Activated naive CD8-positive, alpha-beta T cell (primary cell): Measurements from ENCODE around the gene CRKL.
"Not testable (repeated sequence)": the region's sequence is repeated elsewhere in the genome, so short reads cannot be mapped to it uniquely, and the experiment has no call there.

Source experiments
- H3K27ac Mint-ChIP-seq: one replicate; pipeline ENCODE4 v1.8.0; 2021; ENCODE audit warnings: mixed read lengths
- H3K27me3 Mint-ChIP-seq: one replicate; pipeline ENCODE4 v1.8.0; 2021; ENCODE audit warnings: mixed read lengths
- H3K36me3 Mint-ChIP-seq: one replicate; pipeline ENCODE4 v1.8.0; 2021; ENCODE audit warnings: mixed read lengths
- H3K4me1 Mint-ChIP-seq: one replicate; pipeline ENCODE4 v1.8.0; 2021; ENCODE audit warnings: low read depth, mixed read lengths
- H3K4me3 Mint-ChIP-seq: one replicate; pipeline ENCODE4 v1.8.0; 2021; ENCODE audit warnings: mild to moderate bottlenecking, mixed read lengths
- H3K9me3 Mint-ChIP-seq: one replicate; pipeline ENCODE4 v1.8.0; 2021; ENCODE audit warnings: low read depth, mixed read lengths

CRKL gene

GRCh38 chr22:20937794-20938671 lies 20.8 kb downstream of the CRKL start:
- Mint-ChIP-seq H3K27ac (no peak overlapping the region), H3K4me1 (peaks cover 83% of the 10 kb centered on the region), H3K9me3 (no peaks in the 10 kb centered on the region), H3K4me3 (peak overlapping the region; percentile 70), H3K36me3 (peaks cover 2% of the 10 kb centered on the region), H3K27me3 (no peaks in the 10 kb centered on the region)

GRCh38 chr22:20939457-20940185 lies 22.4 kb downstream of the CRKL start:
- H3K9me3 Mint-ChIP-seq, H3K27ac Mint-ChIP-seq, H3K27me3 Mint-ChIP-seq, H3K36me3 Mint-ChIP-seq: not testable (repeated sequence)
- peaks cover 81% of the 10 kb centered on the region for H3K4me1 Mint-ChIP-seq
- H3K4me3 Mint-ChIP-seq = peak overlapping the region; percentile 22

- Mint-ChIP-seq H3K4me3 (peak overlapping the region; percentile 40), H3K36me3 (peaks cover 2% of the 10 kb centered on the region), H3K4me1 (peaks cover 80% of the 10 kb centered on the region), H3K27me3 (no peaks in the 10 kb centered on the region), H3K27ac (no peak overlapping the region), H3K9me3 (no peaks in the 10 kb centered on the region)
Observed at GRCh38 chr22:20940186-20940651, 23.0 kb downstream of the CRKL start.

- H3K9me3 Mint-ChIP-seq = no peaks in the 10 kb centered on the region
- H3K27me3 Mint-ChIP-seq = no peaks in the 10 kb centered on the region
- H3K4me3 Mint-ChIP-seq = peak overlapping the region; percentile 40
- peak overlapping the region; percentile 13 for H3K27ac Mint-ChIP-seq
- H3K4me1 Mint-ChIP-seq = peaks cover 81% of the 10 kb centered on the region
- H3K36me3 Mint-ChIP-seq = peaks cover 2% of the 10 kb centered on the region
Observed at GRCh38 chr22:20940904-20941385, 23.7 kb downstream of the CRKL start.

GRCh38 chr22:20942203-20942902 lies 25.1 kb downstream of the CRKL start:
- H3K4me3 Mint-ChIP-seq, H3K27me3 Mint-ChIP-seq, H3K9me3 Mint-ChIP-seq, H3K36me3 Mint-ChIP-seq: not testable (repeated sequence)
- Mint-ChIP-seq H3K27ac (peak overlapping the region; percentile 8), H3K4me1 (peaks cover 82% of the 10 kb centered on the region)

GRCh38 chr22:20943104-20943933 lies 26.1 kb downstream of the CRKL start:
- Mint-ChIP-seq H3K27ac (no peak overlapping the region), H3K4me1 (peaks cover 80% of the 10 kb centered on the region), H3K4me3 (no peak overlapping the region)

GRCh38 chr22:20944042-20944441 lies 26.8 kb downstream of the CRKL start:
- Mint-ChIP-seq H3K27me3 (no peaks in the 10 kb centered on the region), H3K36me3 (no peaks in the 10 kb centered on the region), H3K27ac (no peak overlapping the region), H3K4me3 (no peak overlapping the region), H3K9me3 (no peaks in the 10 kb centered on the region), H3K4me1 (peaks cover 80% of the 10 kb centered on the region)

More at GRCh38 chr22:20943104-20943933, 26.1 kb downstream of the CRKL start:
- Mint-ChIP-seq H3K36me3 (no peaks in the 10 kb centered on the region), H3K27me3 (no peaks in the 10 kb centered on the region), H3K9me3 (no peaks in the 10 kb centered on the region)

- Mint-ChIP-seq H3K27me3 (no peaks in the 10 kb centered on the region), H3K4me1 (peaks cover 78% of the 10 kb centered on the region), H3K27ac (peak overlapping the region; percentile 50), H3K4me3 (no peak overlapping the region), H3K36me3 (no peaks in the 10 kb centered on the region), H3K9me3 (no peaks in the 10 kb centered on the region)
Observed at GRCh38 chr22:20945578-20945934, 28.3 kb downstream of the CRKL start.

GRCh38 chr22:20946080-20946986 lies 29.1 kb downstream of the CRKL start:
- H3K4me1 Mint-ChIP-seq = peaks cover 71% of the 10 kb centered on the region
- no peaks in the 10 kb centered on the region for H3K36me3 Mint-ChIP-seq
- H3K9me3 Mint-ChIP-seq = no peaks in the 10 kb centered on the region
- no peak overlapping the region for H3K4me3 Mint-ChIP-seq
- H3K27ac Mint-ChIP-seq = peak overlapping the region; percentile 11
- no peaks in the 10 kb centered on the region for H3K27me3 Mint-ChIP-seq

GRCh38 chr22:20946991-20947390 lies 29.8 kb downstream of the CRKL start:
- Mint-ChIP-seq H3K9me3 (no peaks in the 10 kb centered on the region), H3K27me3 (no peaks in the 10 kb centered on the region), H3K4me3 (no peak overlapping the region), H3K4me1 (peaks cover 68% of the 10 kb centered on the region), H3K27ac (no peak overlapping the region), H3K36me3 (no peaks in the 10 kb centered on the region)

GRCh38 chr22:20948450-20948849 lies 31.2 kb downstream of the CRKL start:
- H3K4me3 Mint-ChIP-seq = no peak overlapping the region
- H3K36me3 Mint-ChIP-seq = peaks cover 3% of the 10 kb centered on the region
- no peaks in the 10 kb centered on the region for H3K27me3 Mint-ChIP-seq
- peaks cover 53% of the 10 kb centered on the region for H3K4me1 Mint-ChIP-seq
- no peaks in the 10 kb centered on the region for H3K9me3 Mint-ChIP-seq
- H3K27ac Mint-ChIP-seq = no peak overlapping the region

- Mint-ChIP-seq H3K4me1 (peaks cover 49% of the 10 kb centered on the region), H3K36me3 (peaks cover 3% of the 10 kb centered on the region), H3K27ac (no peak overlapping the region), H3K9me3 (no peaks in the 10 kb centered on the region), H3K27me3 (no peaks in the 10 kb centered on the region), H3K4me3 (no peak overlapping the region)
Observed at GRCh38 chr22:20948989-20949388, 31.8 kb downstream of the CRKL start.

GRCh38 chr22:20949698-20950183 lies 32.5 kb downstream of the CRKL start:
- Mint-ChIP-seq H3K36me3 (peaks cover 3% of the 10 kb centered on the region), H3K27me3 (no peaks in the 10 kb centered on the region), H3K27ac (peak overlapping the region; percentile 35), H3K4me3 (peak overlapping the region; percentile 11), H3K4me1 (peaks cover 47% of the 10 kb centered on the region), H3K9me3 (no peaks in the 10 kb centered on the region)
